ENCODE results near the gene TMEM141.
"Not testable (repeated sequence)": the region's sequence is repeated elsewhere in the genome, so short reads cannot be mapped to it uniquely, and the experiment has no call there.

Gene TMEM141

DNA sequence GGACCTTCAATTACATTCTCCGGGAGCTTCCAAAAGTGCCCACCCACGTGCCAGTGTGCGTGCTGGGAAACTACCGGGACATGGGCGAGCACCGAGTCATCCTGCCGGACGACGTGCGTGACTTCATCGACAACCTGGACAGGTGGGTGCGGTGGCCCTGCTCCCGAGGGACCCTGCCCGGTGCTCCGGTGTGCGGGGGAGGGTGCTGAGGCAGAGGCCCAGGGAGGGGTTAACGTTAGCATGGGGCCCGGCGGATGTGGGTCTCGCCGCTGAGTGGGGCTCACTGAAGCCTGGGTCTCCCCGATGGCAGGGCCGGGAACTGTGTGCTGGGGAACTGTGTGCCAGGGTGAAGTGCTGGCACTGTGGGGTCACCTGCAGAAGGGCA is 40.6 kb downstream of the TMEM141 start:
- H3K4me1 ChIP-seq (ENCODE audit: insufficient read depth, low read length): no peaks in the 10 kb centered on the region
- peaks cover 80% of the 10 kb centered on the region for H3K36me3 ChIP-seq (ENCODE audit: insufficient read depth, low read length)
- DNase-seq: no peak
- H3K9ac ChIP-seq (ENCODE audit: low read depth, low read length): no peak overlapping the region
- H3K4me3 ChIP-seq (ENCODE audit: low read depth in 1 of 2, low read length in 2 of 2): no peak overlapping the region
- no peak for ATAC-seq (ENCODE audit: insufficient read depth, low read depth)
- no peaks in the 10 kb centered on the region for H3K27me3 ChIP-seq (ENCODE audit: insufficient read depth, low read length, poor library complexity)
- no peaks in the 10 kb centered on the region for H3K79me2 ChIP-seq (ENCODE audit: insufficient read depth, low read length)
- H3K4me2 ChIP-seq (ENCODE audit: insufficient read depth, low read length): no peak overlapping the region
- no peak for TF ChIP-seq EZH2 (IDR thresholded peaks at IDR 0.05; ENCODE audit: borderline replicate concordance, low read depth, low read length, severe bottlenecking)
- TF ChIP-seq, protein P1, sequence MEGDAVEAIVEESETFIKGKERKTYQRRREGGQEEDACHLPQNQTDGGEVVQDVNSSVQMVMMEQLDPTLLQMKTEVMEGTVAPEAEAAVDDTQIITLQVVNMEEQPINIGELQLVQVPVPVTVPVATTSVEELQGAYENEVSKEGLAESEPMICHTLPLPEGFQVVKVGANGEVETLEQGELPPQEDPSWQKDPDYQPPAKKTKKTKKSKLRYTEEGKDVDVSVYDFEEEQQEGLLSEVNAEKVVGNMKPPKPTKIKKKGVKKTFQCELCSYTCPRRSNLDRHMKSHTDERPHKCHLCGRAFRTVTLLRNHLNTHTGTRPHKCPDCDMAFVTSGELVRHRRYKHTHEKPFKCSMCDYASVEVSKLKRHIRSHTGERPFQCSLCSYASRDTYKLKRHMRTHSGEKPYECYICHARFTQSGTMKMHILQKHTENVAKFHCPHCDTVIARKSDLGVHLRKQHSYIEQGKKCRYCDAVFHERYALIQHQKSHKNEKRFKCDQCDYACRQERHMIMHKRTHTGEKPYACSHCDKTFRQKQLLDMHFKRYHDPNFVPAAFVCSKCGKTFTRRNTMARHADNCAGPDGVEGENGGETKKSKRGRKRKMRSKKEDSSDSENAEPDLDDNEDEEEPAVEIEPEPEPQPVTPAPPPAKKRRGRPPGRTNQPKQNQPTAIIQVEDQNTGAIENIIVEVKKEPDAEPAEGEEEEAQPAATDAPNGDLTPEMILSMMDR (IDR thresholded peaks at IDR 0.05; ENCODE audit: borderline replicate concordance, extremely low read depth, low read length, poor library complexity, severe bottlenecking): no peak
- H3K27ac ChIP-seq (ENCODE audit: low read length): no peak overlapping the region
- peaks cover 20% of the 10 kb centered on the region for H4K20me1 ChIP-seq (ENCODE audit: insufficient read depth, low read length)
- H2AFZ ChIP-seq (ENCODE audit: low read depth, low read length): no peak overlapping the region
- H3K9me3 ChIP-seq (ENCODE audit: insufficient read depth, low read length, severe bottlenecking): no peaks in the 10 kb centered on the region

DNA sequence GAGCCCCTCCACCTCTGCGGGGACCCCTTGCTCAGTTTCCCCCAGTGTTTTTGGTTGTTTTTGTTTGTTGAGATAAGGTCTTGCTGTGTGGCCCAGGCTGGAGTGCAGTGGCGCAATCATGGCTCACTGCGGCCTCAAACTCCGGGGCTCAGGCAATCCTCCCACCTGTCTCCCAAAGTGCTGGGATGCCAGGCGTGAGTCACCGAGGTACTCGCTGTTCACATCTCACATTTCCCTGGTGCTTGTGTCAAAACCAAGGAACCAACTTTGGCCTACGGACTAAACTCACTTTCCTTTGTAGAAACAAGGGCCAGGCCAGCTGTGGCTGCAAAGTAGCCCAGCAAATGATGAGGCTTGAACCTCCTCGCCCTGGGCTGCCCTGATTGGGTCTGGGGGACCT is 41.4 kb downstream of the TMEM141 start:
- Histone ChIP-seq H3K36me3 (ENCODE audit: insufficient read depth, low read length) (peaks cover 73% of the 10 kb centered on the region), H3K79me2 (ENCODE audit: insufficient read depth, low read length) (no peaks in the 10 kb centered on the region)
- TF ChIP-seq, protein P1 (IDR thresholded peaks at IDR 0.05; ENCODE audit: borderline replicate concordance, extremely low read depth, low read length, poor library complexity, severe bottlenecking): no peak
- no peak for TF ChIP-seq EZH2 (IDR thresholded peaks at IDR 0.05; ENCODE audit: borderline replicate concordance, low read depth, low read length, severe bottlenecking)

DNA sequence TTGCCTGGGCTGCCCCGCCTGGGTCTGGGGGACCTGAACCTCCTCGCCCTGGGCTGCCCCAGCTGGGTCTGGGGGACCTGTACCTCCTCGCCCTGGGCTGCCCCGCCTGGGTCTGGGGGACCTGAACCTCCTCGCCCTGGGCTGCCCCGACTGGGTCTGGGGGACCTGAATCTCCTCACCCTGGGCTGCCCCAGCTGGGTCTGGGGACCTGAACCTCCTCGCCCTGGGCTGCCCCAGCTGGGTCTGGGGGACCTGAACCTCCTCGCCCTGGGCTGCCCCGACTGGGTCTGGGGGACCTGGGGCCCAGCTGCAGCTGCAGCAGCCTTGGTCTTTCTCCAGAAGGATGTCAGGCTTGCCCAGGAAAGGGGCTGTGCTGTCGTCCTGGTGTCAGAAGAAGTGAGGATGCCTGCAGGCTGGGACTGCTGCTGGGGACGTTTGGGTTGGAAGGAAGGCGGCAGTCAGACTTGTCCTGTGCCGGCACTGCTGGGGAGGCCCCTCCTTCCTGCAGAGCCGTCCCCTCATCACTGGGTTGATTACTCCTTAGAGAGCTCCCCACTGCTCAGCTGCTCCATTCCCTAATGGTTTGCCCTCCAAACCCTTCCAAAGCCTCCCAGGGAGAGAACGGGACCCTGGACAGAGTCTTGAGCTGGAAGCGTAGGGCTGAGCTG is 42.4 kb downstream of the TMEM141 start:
- not testable (repeated sequence) for H2AFZ ChIP-seq (ENCODE audit: low read depth, low read length); H3K79me2 ChIP-seq (ENCODE audit: insufficient read depth, low read length); H3K9ac ChIP-seq (ENCODE audit: low read depth, low read length); H3K4me2 ChIP-seq (ENCODE audit: insufficient read depth, low read length); H3K27ac ChIP-seq (ENCODE audit: low read length); H3K9me3 ChIP-seq (ENCODE audit: insufficient read depth, low read length, severe bottlenecking); DNase-seq; ATAC-seq (ENCODE audit: insufficient read depth, low read depth); H3K4me1 ChIP-seq (ENCODE audit: insufficient read depth, low read length); H3K4me3 ChIP-seq (ENCODE audit: low read depth in 1 of 2, low read length in 2 of 2); H3K27me3 ChIP-seq (ENCODE audit: insufficient read depth, low read length, poor library complexity)
- Histone ChIP-seq H3K36me3 (ENCODE audit: insufficient read depth, low read length) (peaks cover 72% of the 10 kb centered on the region), H4K20me1 (ENCODE audit: insufficient read depth, low read length) (peaks cover 20% of the 10 kb centered on the region)

More for the DNA sequence above, 41.4 kb downstream of the TMEM141 start:
- no peak overlapping the region for H3K4me3 ChIP-seq (ENCODE audit: low read depth in 1 of 2, low read length in 2 of 2)
- no peak for DNase-seq
- no peaks in the 10 kb centered on the region for H3K4me1 ChIP-seq (ENCODE audit: insufficient read depth, low read length)
- no peak for ATAC-seq (ENCODE audit: insufficient read depth, low read depth)
- no peak overlapping the region for H3K4me2 ChIP-seq (ENCODE audit: insufficient read depth, low read length)
- no peak overlapping the region for H2AFZ ChIP-seq (ENCODE audit: low read depth, low read length)
- peaks cover 20% of the 10 kb centered on the region for H4K20me1 ChIP-seq (ENCODE audit: insufficient read depth, low read length)
- H3K9ac ChIP-seq (ENCODE audit: low read depth, low read length): no peak overlapping the region
- no peaks in the 10 kb centered on the region for H3K9me3 ChIP-seq (ENCODE audit: insufficient read depth, low read length, severe bottlenecking)
- H3K27me3 ChIP-seq (ENCODE audit: insufficient read depth, low read length, poor library complexity): no peaks in the 10 kb centered on the region
- H3K27ac ChIP-seq (ENCODE audit: low read length): no peak overlapping the region

DNA sequence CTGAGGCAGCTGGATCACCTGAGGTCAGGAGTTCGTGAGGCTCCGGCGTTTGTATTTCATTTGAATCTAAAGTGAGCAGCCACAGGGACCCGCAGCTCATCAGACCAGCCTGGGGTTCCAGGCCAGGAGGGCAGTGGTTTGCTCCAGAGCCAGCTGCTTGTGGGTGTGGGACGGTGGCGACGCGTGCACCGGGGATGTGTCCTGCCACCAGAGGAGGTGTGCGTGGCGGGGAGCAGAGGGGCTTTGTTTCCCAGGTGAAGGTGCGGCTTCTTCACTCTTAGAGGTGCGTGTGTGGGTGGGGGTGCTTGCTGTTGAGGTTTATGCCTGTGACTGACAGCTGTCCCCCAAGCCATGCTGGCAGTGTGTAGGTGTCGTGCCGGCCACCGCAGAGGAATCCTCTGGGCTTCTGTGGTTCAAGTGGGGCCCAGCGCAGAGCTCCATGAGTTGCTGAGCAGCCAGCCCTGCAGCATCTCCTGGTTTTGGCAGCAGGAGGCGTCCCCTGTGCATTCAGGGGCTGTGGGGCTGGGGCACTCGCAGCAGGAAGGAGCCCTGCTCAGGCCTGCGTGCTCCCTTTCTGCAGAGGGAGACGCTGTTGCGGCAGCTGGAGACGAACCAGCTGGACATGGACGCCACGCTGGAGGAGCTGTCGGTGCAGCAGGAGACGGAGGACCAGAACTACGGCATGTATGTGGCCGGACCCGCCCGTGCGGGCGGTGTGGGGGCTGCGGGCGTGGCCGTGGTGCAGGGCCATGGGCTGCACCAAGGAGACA is 44.2 kb downstream of the TMEM141 start:
- no peak overlapping the region for H3K9ac ChIP-seq (ENCODE audit: low read depth, low read length)
- peaks cover 66% of the 10 kb centered on the region for H3K36me3 ChIP-seq (ENCODE audit: insufficient read depth, low read length)
- TF ChIP-seq, protein P1 (IDR thresholded peaks at IDR 0.05; ENCODE audit: borderline replicate concordance, extremely low read depth, low read length, poor library complexity, severe bottlenecking): no peak
- TF ChIP-seq EZH2 (IDR thresholded peaks at IDR 0.05; ENCODE audit: borderline replicate concordance, low read depth, low read length, severe bottlenecking): no peak
- no peak for DNase-seq
- no peak for ATAC-seq (ENCODE audit: insufficient read depth, low read depth)
- H3K9me3 ChIP-seq (ENCODE audit: insufficient read depth, low read length, severe bottlenecking): no peaks in the 10 kb centered on the region
- no peak overlapping the region for H3K4me2 ChIP-seq (ENCODE audit: insufficient read depth, low read length)
- no peaks in the 10 kb centered on the region for H3K79me2 ChIP-seq (ENCODE audit: insufficient read depth, low read length)
- H2AFZ ChIP-seq (ENCODE audit: low read depth, low read length): no peak overlapping the region
- H4K20me1 ChIP-seq (ENCODE audit: insufficient read depth, low read length): peaks cover 15% of the 10 kb centered on the region
- no peaks in the 10 kb centered on the region for H3K27me3 ChIP-seq (ENCODE audit: insufficient read depth, low read length, poor library complexity)
- H3K27ac ChIP-seq (ENCODE audit: low read length): no peak overlapping the region
- no peak overlapping the region for H3K4me3 ChIP-seq (ENCODE audit: low read depth in 1 of 2, low read length in 2 of 2)
- H3K4me1 ChIP-seq (ENCODE audit: insufficient read depth, low read length): no peaks in the 10 kb centered on the region
